Activated T-helper 17 cell treated with anti-CD3 and anti-CD28 coated beads, Interleukin-2, amount 50 U/mL, for 72 hours (primary cell): ENCODE data around the gene FAM168A. TPM values are rescaled to one million over a fixed set of nuclear protein-coding genes. Genes with fewer than 3 reads are reported as not detected.
A peak's percentile ranks its signal among the peaks of the same experiment; 100 is the strongest.

ENCODE experiments used
- ATAC-seq: fragments of 150-1000 bp; cut with Tn5 transposase; replicated peaks from 2 replicates; pipeline ENCODE4 v1.10.0; 2021; ENCODE audit warnings: mild to moderate bottlenecking, moderate library complexity
- H3K27ac Mint-ChIP-seq: one replicate; pipeline ENCODE4 v1.8.0; 2022; ENCODE audit warnings: mixed read lengths
- H3K27me3 Mint-ChIP-seq: one replicate; pipeline ENCODE4 v1.8.0; 2022; ENCODE audit warnings: mixed read lengths
- H3K36me3 Mint-ChIP-seq: one replicate; pipeline ENCODE4 v1.8.0; 2022; ENCODE audit warnings: low read depth, mild to moderate bottlenecking, mixed read lengths
- H3K4me1 Mint-ChIP-seq: one replicate; pipeline ENCODE4 v1.8.0; 2022; ENCODE audit warnings: mixed read lengths
- H3K4me3 Mint-ChIP-seq: one replicate; pipeline ENCODE4 v1.8.0; 2022; ENCODE audit warnings: mild to moderate bottlenecking, mixed read lengths
- H3K9me3 Mint-ChIP-seq: one replicate; pipeline ENCODE4 v1.8.0; 2022; ENCODE audit warnings: mixed read lengths
- total RNA-seq, 2 donors: library from RNA; stranded (reverse); gene quantifications; one replicate each; pipeline ENCODE4 v1.2.3, GENCODE V29; 2022

Gene FAM168A
- total RNA-seq, 2 donors from 2014 or later = 16.0 to 33.2 TPM

DNA sequence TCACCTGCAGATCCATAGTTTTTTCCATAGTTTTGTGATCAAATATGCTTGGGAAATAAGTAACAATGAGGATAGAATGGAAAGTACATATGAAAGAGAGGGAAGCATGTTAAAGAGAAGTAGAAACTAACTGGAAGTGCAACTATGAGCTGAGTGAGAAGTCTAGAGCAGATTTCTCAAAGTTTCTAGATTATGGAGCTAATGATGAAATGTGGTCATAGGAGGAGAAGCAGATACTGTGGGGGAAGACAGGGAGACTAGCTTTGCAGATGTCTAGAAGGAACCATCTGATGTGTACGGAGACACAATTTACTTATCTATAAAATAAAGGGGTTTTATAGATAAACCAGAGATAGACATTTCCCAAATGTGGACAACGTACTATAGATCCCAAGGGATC is 184.7 kb downstream of the FAM168A start:
- Mint-ChIP-seq H3K9me3 (no peaks in the 10 kb centered on the region), H3K4me3 (no peak overlapping the region), H3K27ac (no peak overlapping the region), H3K27me3 (no peaks in the 10 kb centered on the region), H3K4me1 (no peaks in the 10 kb centered on the region), H3K36me3 (peaks cover 33% of the 10 kb centered on the region)
- ATAC-seq = no peak

DNA sequence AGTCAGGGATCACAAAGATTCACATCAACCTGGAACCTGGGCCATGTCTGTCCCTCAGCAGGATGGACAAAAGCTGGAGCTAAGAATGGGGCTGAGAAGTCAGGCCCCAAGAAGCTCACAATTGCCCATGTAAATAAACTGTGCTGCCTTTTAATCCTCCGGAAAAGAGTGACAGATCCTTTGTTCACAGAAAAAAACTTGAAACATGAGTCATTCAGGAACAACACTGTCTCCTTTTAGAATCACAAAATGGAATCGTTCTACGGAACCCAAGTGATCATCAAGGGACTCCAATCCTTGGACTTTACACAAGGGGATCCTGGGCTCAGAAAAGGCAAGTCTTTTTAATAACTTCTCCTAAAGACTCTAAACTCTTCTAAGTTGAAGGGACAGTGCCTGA is 185.6 kb downstream of the FAM168A start:
- Mint-ChIP-seq H3K9me3 (no peaks in the 10 kb centered on the region), H3K36me3 (peaks cover 35% of the 10 kb centered on the region), H3K27me3 (no peaks in the 10 kb centered on the region), H3K4me1 (no peaks in the 10 kb centered on the region), H3K27ac (peak overlapping the region; percentile 33), H3K4me3 (no peak overlapping the region)
- ATAC-seq = no peak

DNA sequence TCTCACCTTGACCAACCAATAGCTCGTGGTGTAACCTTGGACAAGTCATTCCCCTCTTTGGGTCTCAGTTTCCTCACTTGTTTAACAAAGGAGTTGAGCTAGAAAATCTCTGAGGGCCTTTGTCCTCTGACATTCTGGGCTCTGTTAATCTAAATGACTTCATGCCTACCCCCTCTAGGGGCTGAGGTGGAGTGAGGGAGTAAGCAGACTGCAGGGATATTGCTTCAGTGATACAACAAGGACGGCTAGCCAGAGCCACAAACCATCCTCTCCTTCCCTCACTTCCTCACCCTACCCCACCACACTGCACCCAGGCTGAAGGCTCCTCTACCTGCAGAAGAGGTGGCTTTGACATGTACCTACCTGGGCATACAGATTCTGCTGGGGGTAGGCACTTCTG is 186.9 kb downstream of the FAM168A start:
- Mint-ChIP-seq H3K4me3 (no peak overlapping the region), H3K36me3 (peaks cover 44% of the 10 kb centered on the region), H3K27me3 (no peaks in the 10 kb centered on the region), H3K4me1 (no peaks in the 10 kb centered on the region), H3K9me3 (no peaks in the 10 kb centered on the region), H3K27ac (no peak overlapping the region)
- no peak for ATAC-seq

DNA sequence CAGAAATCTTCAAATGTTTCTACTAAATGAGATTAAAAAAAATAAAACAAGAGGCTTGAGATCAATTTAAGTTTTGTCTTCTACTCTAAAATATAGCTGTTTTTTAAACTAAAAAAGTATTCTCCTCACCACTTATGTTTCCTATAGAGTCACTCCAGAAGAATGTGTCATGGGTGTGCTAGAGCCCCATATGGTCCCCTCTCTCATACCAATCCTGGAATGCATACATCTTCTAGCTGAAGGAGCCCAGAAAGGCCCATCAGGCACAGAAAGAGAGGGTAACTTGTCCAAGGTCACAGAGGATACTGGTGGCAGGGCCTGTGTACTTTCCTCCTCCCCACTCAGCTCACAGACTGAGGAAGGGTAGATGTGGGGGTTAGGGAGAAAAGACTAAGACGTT is 187.3 kb downstream of the FAM168A start:
- Mint-ChIP-seq H3K27ac (no peak overlapping the region), H3K4me1 (no peaks in the 10 kb centered on the region), H3K4me3 (no peak overlapping the region), H3K36me3 (peaks cover 46% of the 10 kb centered on the region), H3K27me3 (no peaks in the 10 kb centered on the region), H3K9me3 (no peaks in the 10 kb centered on the region)
- no peak for ATAC-seq

DNA sequence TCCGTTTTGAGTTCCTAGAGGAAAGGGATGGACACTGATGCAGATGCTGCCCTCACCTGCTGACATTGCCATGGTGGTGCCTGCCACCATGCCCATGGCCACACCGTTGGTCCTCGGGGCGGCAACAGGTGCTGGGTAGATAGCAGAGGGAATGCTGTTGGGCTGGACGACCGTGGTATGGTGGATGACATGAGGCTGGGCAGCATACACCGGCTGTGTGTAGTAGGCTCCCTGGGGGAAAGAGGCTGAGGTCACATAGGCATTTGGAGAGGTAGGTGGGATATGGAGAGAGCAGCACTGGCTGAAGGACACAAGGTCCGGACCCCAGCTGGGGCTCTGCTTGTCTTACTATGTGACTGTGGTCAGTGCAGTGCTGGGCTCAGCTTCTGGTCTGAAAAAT is 188.5 kb downstream of the FAM168A start:
- Mint-ChIP-seq H3K36me3 (peaks cover 54% of the 10 kb centered on the region), H3K9me3 (no peaks in the 10 kb centered on the region), H3K4me1 (no peaks in the 10 kb centered on the region), H3K27me3 (no peaks in the 10 kb centered on the region), H3K27ac (no peak overlapping the region), H3K4me3 (no peak overlapping the region)
- no peak for ATAC-seq

DNA sequence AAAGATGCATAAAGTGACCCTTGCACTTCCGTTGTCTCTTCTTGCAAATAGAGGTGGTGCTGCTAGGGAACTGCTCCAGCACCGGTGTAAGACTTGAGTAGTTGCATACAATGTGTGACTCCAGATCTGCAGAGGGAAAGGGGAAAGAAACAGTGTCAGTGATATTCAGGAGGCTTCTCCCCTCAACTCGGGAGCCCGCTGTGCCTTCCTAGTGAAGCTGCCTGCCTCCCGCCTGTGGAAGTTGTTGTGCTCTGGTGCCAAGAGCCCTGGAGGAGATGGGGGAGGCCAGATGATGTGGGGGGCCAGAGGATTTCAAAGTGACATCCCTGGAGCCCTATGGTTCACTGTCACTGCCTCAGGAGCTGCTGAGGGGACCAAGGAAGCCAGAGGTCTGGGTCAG is 191.3 kb downstream of the FAM168A start:
- H3K27ac Mint-ChIP-seq = no peak overlapping the region
- no peaks in the 10 kb centered on the region for H3K9me3 Mint-ChIP-seq
- no peaks in the 10 kb centered on the region for H3K27me3 Mint-ChIP-seq
- peaks cover 54% of the 10 kb centered on the region for H3K36me3 Mint-ChIP-seq
- no peak for ATAC-seq
- H3K4me1 Mint-ChIP-seq = no peaks in the 10 kb centered on the region
- no peak overlapping the region for H3K4me3 Mint-ChIP-seq

DNA sequence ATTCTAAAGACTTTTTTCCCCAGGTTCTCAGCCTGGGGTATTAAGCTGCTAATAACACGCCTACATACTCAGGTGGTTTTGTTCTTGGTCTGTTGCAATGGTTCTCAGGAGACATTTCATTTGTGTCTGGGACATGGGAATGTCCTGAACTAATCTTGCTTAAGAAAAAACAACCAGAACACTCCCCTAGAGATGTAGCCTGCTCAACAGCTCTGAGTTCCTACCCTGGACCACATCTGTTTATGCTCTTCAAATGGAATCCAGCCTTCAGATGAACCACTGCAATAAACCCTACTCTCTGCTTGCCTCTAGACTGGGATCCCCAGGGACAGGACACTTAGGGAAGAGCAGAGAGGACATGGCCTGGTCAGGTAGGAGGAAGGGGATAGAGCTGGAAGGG is 191.8 kb downstream of the FAM168A start:
- no peaks in the 10 kb centered on the region for H3K27me3 Mint-ChIP-seq
- H3K36me3 Mint-ChIP-seq = peaks cover 57% of the 10 kb centered on the region
- no peaks in the 10 kb centered on the region for H3K4me1 Mint-ChIP-seq
- no peaks in the 10 kb centered on the region for H3K9me3 Mint-ChIP-seq
- ATAC-seq = no peak
- no peak overlapping the region for H3K4me3 Mint-ChIP-seq
- H3K27ac Mint-ChIP-seq = no peak overlapping the region

DNA sequence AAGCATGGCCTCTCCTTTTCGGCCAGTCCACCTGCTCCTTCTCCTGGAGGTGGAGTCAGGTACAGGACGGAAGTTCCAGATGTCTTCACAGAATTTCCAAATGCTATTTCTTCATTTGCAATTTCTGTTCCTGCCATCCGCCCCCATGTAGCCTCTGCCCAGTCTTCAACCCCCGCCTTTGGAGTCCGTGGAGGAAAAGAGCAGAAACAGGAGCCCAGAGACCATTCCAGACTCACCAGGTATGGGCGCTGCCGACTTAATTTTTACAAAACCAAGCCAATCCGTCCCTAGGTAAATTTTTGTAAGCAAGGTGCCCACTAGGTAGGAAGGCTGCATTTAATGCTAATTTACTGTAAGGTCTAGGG is 192.8 kb downstream of the FAM168A start:
- Mint-ChIP-seq H3K27me3 (no peaks in the 10 kb centered on the region), H3K36me3 (peaks cover 49% of the 10 kb centered on the region), H3K9me3 (no peaks in the 10 kb centered on the region), H3K4me3 (no peak overlapping the region), H3K27ac (no peak overlapping the region), H3K4me1 (no peaks in the 10 kb centered on the region)
- no peak for ATAC-seq

DNA sequence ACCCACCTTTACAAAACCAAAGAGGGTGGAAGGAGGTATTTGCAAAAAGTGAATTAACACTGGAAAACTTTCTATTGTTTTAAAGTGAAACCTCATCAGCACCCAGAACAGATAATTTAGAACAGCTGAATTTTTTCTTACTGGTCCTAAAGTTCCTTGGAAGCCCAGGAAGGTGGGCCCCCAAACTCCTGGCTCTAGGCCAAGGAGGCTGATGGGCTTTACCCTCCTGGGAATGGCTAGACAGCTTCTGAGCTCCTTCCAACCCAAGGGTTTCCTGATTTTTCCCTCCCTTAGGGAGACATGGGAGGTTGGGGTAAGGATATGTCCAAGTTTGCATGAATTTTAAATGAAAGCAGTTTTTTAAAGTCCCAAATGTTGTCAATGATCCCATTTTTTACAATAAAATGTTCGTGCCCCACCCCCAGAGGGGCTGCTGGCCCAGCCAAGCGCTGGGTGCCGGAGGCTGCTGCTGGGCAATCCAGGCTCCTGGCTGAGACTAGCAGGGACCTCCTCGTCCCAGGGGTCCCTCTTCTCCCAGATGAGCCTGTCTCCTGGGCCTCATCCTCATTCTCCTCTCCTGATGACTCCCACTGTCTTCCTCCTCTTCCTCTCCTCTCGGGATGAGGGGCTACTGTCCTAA is 193.3 kb downstream of the FAM168A start:
- H3K27me3 Mint-ChIP-seq = no peaks in the 10 kb centered on the region
- no peaks in the 10 kb centered on the region for H3K4me1 Mint-ChIP-seq
- peaks cover 45% of the 10 kb centered on the region for H3K36me3 Mint-ChIP-seq
- H3K4me3 Mint-ChIP-seq = no peak overlapping the region
- ATAC-seq = no peak
- H3K9me3 Mint-ChIP-seq = no peaks in the 10 kb centered on the region
- H3K27ac Mint-ChIP-seq = no peak overlapping the region

DNA sequence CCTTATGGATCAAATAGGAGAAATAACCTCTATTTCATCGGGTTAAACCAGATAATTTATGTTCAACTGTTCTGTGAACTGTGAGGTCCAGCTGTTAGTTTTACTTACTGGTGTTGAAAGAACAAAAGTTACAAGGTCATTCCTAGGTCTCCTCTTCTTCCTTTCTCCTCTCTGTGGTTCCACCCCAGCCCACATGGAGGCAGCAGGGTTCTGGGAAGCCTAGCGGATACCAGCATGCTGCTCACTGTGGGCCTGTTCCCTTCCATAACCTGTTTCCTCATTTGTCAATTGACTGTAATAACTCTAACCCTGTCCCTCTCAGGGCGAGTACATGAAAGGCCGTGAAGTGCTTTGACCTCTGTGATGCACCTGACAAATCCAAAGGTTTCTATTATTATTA is 193.9 kb downstream of the FAM168A start:
- Mint-ChIP-seq H3K27ac (peak overlapping the region; percentile 54), H3K27me3 (no peaks in the 10 kb centered on the region), H3K4me1 (no peaks in the 10 kb centered on the region), H3K4me3 (no peak overlapping the region), H3K9me3 (no peaks in the 10 kb centered on the region), H3K36me3 (peaks cover 45% of the 10 kb centered on the region)
- ATAC-seq = no peak

DNA sequence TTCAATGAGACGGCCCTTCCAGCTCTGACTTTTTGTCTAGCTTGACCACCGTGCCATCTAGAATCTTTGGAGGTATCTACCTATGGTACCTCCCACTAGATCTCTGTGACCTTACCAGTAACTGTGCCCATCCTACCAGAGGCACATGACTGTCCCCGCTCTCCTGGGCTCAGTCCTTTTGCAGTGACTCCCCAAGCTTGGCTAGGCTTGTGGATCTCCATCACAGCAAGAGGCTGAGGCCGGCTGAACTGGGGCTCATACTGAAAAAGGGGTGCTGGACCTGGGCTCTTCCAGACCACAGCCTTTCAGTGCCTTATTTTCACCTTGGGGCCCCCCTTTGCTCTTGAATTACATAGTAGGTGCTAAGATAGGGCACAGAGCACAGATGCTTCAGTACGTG is 194.4 kb downstream of the FAM168A start:
- no peak overlapping the region for H3K4me3 Mint-ChIP-seq
- H3K9me3 Mint-ChIP-seq = no peaks in the 10 kb centered on the region
- H3K27me3 Mint-ChIP-seq = no peaks in the 10 kb centered on the region
- H3K4me1 Mint-ChIP-seq = no peaks in the 10 kb centered on the region
- peaks cover 41% of the 10 kb centered on the region for H3K36me3 Mint-ChIP-seq
- peak overlapping the region; percentile 54 for H3K27ac Mint-ChIP-seq
- no peak for ATAC-seq

DNA sequence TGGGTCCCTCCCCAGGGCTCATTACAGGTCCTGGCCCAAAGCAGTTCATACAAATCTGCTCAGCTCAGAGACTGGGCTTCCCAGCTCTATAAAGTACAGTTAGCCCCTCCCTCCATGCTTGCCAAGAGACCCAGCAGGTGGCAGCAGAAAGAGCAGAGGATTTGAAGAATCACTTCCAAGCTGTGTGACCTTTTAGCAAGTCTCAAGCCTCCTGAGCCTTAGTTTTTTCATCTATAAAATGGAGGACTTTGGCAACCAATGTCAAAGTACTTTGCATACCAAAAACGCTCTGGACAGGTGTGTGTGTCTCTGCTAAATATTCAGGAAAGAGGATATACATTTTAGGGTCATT is 195.1 kb downstream of the FAM168A start:
- no peak overlapping the region for H3K4me3 Mint-ChIP-seq
- no peaks in the 10 kb centered on the region for H3K9me3 Mint-ChIP-seq
- peaks cover 40% of the 10 kb centered on the region for H3K36me3 Mint-ChIP-seq
- no peaks in the 10 kb centered on the region for H3K4me1 Mint-ChIP-seq
- H3K27me3 Mint-ChIP-seq = no peaks in the 10 kb centered on the region
- no peak for ATAC-seq
- peak overlapping the region; percentile 54 for H3K27ac Mint-ChIP-seq

DNA sequence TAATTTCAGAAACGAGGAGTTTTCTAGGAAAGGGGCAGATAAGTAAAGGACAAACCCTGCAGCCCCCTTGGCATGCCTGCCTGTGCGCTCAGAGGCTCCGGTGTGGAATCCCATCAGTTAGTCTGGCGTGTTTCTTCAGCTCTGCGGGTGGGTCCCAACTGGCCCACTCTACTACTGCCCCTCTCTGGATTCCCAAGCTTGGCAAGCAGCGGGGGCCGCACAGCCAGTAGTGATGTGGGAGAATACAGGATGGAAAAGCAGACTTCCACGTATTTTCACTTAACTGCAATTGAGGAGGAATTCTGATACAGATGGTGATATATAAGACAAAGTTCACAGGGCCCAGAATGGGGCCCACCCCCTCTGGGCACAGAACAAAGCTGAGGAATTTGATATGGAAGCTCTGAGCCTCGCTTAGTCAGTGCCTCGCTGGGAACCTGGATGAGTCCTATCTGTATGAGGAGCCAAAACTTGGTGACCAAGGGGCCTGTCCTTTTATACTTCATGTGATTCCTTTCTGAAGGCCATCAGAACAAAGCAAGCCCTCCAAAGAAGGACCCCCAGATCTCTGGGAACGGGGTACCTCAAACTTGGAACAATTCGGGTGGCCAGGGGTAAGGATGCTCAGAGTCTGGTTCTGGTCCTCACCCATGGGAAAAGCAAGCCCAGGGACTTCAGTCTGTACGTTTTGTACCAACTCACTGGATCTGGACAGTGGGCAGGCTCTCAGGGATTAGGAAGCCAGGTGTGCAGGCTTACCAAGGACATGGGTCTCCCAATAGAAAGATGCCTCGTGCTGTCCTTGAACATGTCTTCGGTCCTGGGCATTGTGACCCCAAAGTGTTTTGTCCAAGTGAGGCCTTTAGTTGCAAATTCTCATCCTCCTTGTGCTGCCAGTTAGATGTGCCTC is 195.7 kb downstream of the FAM168A start:
- Mint-ChIP-seq H3K27me3 (no peaks in the 10 kb centered on the region), H3K4me3 (no peak overlapping the region), H3K36me3 (peaks cover 42% of the 10 kb centered on the region), H3K9me3 (no peaks in the 10 kb centered on the region), H3K4me1 (no peaks in the 10 kb centered on the region), H3K27ac (peak overlapping the region; percentile 66)
- no peak for ATAC-seq

DNA sequence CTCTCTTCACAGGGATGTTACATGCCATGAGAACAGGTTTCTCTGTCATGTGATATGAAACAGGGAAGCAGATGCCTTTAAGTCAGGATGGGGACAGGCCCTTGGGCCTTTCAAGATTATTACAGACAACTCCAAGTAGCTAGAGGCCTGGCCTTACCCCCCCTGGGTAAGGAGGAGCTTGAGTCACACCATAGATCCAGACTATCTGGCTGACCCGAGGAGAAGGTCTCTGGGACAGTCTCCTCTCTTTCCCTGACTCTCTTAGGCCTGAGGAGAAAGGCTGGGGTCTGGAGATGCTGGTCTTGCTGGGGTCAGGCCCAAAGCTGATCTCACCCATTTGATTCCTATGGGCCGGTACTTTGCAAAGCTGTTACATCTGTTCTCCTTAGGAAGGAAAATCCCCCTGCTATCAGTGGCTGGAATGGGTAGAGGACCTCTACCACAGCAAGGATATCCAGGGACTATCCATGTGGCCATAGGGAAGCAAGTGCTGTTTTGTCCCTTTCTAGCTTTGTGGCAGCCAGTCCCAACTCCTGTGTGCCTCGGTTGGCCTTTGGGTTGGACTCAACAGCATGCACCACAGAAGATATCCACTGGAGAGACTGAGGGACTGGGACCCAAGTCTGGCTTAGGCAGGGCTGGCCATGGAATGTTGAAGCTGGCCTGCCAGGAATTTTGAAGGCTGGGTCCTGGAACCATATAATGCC is 196.5 kb downstream of the FAM168A start:
- H3K9me3 Mint-ChIP-seq = no peaks in the 10 kb centered on the region
- peaks cover 3% of the 10 kb centered on the region for H3K4me1 Mint-ChIP-seq
- no peak overlapping the region for H3K4me3 Mint-ChIP-seq
- no peaks in the 10 kb centered on the region for H3K27me3 Mint-ChIP-seq
- H3K27ac Mint-ChIP-seq = peak overlapping the region; percentile 66
- no peak for ATAC-seq
- peaks cover 45% of the 10 kb centered on the region for H3K36me3 Mint-ChIP-seq

DNA sequence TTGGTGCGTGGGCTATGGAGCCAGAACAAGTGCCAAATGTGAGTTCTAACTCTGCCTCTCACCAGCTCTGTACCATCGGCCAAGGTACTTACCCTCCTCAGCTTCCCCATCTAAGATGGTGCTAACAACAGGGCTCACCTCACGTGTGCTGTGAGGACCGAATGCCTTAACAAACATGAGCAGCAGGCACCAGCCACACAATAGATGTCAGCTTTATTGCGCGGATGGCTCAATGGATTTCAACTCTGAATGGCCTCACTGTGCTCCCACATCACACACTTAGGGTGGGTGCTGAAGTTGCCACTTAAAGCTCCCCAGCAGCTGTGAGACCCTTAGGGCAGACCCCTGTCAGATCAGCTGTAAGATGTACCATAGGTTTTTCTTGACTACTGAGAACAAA is 197.6 kb downstream of the FAM168A start:
- peaks cover 44% of the 10 kb centered on the region for H3K36me3 Mint-ChIP-seq
- H3K27me3 Mint-ChIP-seq = no peaks in the 10 kb centered on the region
- H3K9me3 Mint-ChIP-seq = no peaks in the 10 kb centered on the region
- peaks cover 3% of the 10 kb centered on the region for H3K4me1 Mint-ChIP-seq
- peak overlapping the region; percentile 9 for H3K27ac Mint-ChIP-seq
- no peak overlapping the region for H3K4me3 Mint-ChIP-seq
- no peak for ATAC-seq
